ENCODE measurements around the gene MAVS. TPM values are rescaled to one million over a fixed set of nuclear protein-coding genes. Genes with fewer than 3 reads are reported as not detected.

Gene MAVS
- total RNA-seq, 2 experiments from 2014 or later = 23.2 to 25.9 TPM

GRCh38 chr20:3803289-3803688 is 43.3 kb upstream of the MAVS start:
- Mint-ChIP-seq H3K4me1 (peaks cover 60% of the 10 kb centered on the region), H3K27ac (no peak overlapping the region), H3K4me3 (no peak overlapping the region), H3K9me3 (ENCODE audit: low read depth) (no peaks in the 10 kb centered on the region), H3K36me3 (ENCODE audit: low read depth) (peaks cover 75% of the 10 kb centered on the region), H3K27me3 (no peaks in the 10 kb centered on the region)
- DNase-seq (no peak), ATAC-seq (no peak)
- intact Hi-C loops (cut with DNase I, micrococcal nuclease) = no loop called here
- ChIA-PET CTCF (no interaction called here), POLR2A (no interaction called here)

GRCh38 chr20:3803854-3804253 is 42.8 kb upstream of the MAVS start:
- H3K36me3 Mint-ChIP-seq (ENCODE audit: low read depth) = peaks cover 70% of the 10 kb centered on the region
- DNase-seq (no peak), ATAC-seq (no peak)
- H3K9me3 Mint-ChIP-seq (ENCODE audit: low read depth) = no peaks in the 10 kb centered on the region
- CTCF ChIA-PET = no interaction called here
- H3K4me3 Mint-ChIP-seq = no peak overlapping the region
- POLR2A ChIA-PET = no interaction called here
- intact Hi-C loops (cut with DNase I, micrococcal nuclease) = no loop called here
- H3K27me3 Mint-ChIP-seq = no peaks in the 10 kb centered on the region
- H3K27ac Mint-ChIP-seq = no peak overlapping the region
- H3K4me1 Mint-ChIP-seq = peaks cover 57% of the 10 kb centered on the region

DNA sequence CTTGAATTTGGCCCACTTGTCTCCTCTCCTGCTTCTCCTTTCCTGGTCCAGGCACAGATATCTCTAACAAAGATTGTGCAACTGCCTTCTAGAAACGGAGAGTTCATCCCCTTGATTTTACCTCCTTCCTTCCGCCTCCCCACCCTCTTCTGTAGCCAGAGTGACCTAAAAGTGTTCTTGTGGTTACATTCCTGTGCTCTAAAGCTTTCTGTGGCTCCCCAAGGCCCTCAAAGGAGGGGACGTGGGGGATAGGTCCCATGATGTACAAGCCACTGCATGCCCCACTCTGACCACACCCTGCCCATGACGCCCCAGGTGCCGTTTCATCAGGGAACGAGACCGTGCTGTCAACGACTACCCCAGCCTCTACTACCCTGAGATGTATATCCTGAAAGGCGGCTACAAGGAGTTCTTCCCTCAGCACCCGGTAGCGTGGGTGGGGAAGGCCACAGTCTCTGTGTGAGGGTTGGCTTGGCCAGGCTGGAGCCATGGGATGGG is 42.3 kb upstream of the MAVS start:
- CTCF ChIA-PET = no interaction called here
- ATAC-seq (no peak), DNase-seq (no peak)
- POLR2A ChIA-PET = interaction anchor here (0.6 kb wide), 1 partner anchor 10 kb away, joined by 5 read pairs; no protein-coding TSS in a partner anchor
- no peak overlapping the region for H3K27ac Mint-ChIP-seq
- intact Hi-C loops (cut with DNase I, micrococcal nuclease) = no loop called here
- H3K4me3 Mint-ChIP-seq = no peak overlapping the region
- peaks cover 65% of the 10 kb centered on the region for H3K36me3 Mint-ChIP-seq (ENCODE audit: low read depth)
- H3K9me3 Mint-ChIP-seq (ENCODE audit: low read depth) = no peaks in the 10 kb centered on the region
- peaks cover 53% of the 10 kb centered on the region for H3K4me1 Mint-ChIP-seq
- H3K27me3 Mint-ChIP-seq = no peaks in the 10 kb centered on the region

GRCh38 chr20:3804781-3805180 is 41.9 kb upstream of the MAVS start:
- no peak overlapping the region for H3K27ac Mint-ChIP-seq
- intact Hi-C loops (cut with DNase I, micrococcal nuclease) = no loop called here
- DNase-seq (no peak), ATAC-seq (no peak)
- H3K36me3 Mint-ChIP-seq (ENCODE audit: low read depth) = peaks cover 63% of the 10 kb centered on the region
- POLR2A ChIA-PET = interaction anchor here (0.6 kb wide), 1 partner anchor 10 kb away, joined by 5 read pairs; no protein-coding TSS in a partner anchor
- no peaks in the 10 kb centered on the region for H3K9me3 Mint-ChIP-seq (ENCODE audit: low read depth)
- peaks cover 48% of the 10 kb centered on the region for H3K4me1 Mint-ChIP-seq
- H3K4me3 Mint-ChIP-seq = no peak overlapping the region
- CTCF ChIA-PET = interaction anchor here (0.7 kb wide), 2 partner anchors 17 to 51 kb away, joined by 3 read pairs; no protein-coding TSS in a partner anchor
- no peaks in the 10 kb centered on the region for H3K27me3 Mint-ChIP-seq

DNA sequence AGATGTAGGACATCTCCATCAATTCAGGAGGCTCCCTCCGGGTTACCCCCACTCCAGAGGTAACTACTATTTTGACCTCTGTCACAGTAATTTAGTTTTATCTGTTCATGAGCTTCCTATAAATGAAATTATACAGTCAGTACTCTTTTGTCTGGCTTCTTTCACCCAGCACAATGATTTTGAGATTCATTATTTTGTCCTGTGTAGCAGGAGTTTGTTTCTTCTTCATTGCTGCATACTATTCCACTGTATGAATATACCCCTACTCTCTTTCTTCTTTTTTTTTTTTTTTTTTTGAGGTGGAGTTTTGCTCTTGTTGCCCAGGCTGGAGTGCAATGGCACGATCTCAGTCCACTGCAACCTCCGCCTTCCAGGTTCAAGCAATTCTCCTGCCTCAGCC is 38.1 kb upstream of the MAVS start:
- intact Hi-C loops (cut with DNase I, micrococcal nuclease) = no loop called here
- no peaks in the 10 kb centered on the region for H3K9me3 Mint-ChIP-seq (ENCODE audit: low read depth)
- no peak overlapping the region for H3K4me3 Mint-ChIP-seq
- H3K27ac Mint-ChIP-seq = no peak overlapping the region
- ChIA-PET CTCF (no interaction called here), POLR2A (no interaction called here)
- ATAC-seq (no peak), DNase-seq (no peak)
- no peaks in the 10 kb centered on the region for H3K27me3 Mint-ChIP-seq
- peaks cover 60% of the 10 kb centered on the region for H3K4me1 Mint-ChIP-seq
- H3K36me3 Mint-ChIP-seq (ENCODE audit: low read depth) = peaks cover 28% of the 10 kb centered on the region

DNA sequence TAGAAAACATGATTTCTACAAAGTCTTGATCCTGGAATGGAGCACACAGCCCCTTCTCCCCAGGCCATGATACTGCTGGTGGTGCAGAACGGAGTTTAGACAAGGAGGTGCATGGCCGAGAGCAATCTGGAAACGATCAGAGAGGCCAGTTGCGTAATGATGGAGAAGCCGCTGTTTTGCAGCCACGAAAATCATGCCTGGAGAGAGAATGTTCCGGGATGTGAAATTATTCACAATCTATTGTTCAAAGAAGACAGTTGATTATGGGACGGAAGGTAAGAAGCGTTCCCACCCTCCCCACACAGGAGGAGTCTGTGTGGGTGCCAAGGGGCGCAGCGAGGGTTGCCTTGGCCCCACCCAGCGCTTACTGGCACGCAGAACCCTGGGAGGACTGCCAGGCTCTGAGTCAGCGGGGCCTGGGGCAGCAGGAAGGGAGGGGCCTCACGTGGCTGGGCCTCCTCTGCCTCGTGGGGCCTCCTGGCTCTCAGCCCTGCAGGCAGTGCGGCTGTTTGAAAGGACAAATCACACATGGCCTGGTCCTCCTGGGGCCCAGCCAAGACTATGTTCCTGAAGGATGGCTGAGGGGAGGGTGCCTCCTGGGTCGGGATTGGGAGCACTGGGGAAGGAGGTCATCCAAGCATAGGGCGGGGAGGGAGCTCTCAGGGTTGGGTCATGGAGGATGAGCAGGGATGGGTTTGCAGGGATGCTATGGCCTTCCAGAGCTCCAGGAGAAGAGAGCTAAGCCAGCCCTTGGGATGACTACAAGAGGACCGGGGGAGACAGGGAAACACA is 35.0 kb upstream of the MAVS start:
- intact Hi-C loops (cut with DNase I, micrococcal nuclease) = loop anchor here (1.0 to 10.0 kb wide), 6 partner anchors 9 to 337 kb away; partner anchors contain the start of genes AP5S1 (in 2 of the 2), ADISSP (in 1 of the 2), ATRN (in 1 of the 2) and CDC25B (in 1 of the 2)
- peak overlapping the region; percentile 96 for H3K27ac Mint-ChIP-seq
- DNase-seq (peak; percentile 97), ATAC-seq (peak; percentile 92)
- no peaks in the 10 kb centered on the region for H3K9me3 Mint-ChIP-seq (ENCODE audit: low read depth)
- ChIA-PET CTCF (interaction anchor here (0.6 to 1.7 kb wide), 6 partner anchors 9 to 519 kb away, joined by 3 to 5 read pairs (median 3); partner anchors contain the start of genes ADISSP, AP5S1 and CDC25B), POLR2A (interaction anchor here (1.0 kb wide), 1 partner anchor 26 kb away, joined by 5 read pairs; the partner anchor contains the start of gene CENPB)
- H3K36me3 Mint-ChIP-seq (ENCODE audit: low read depth) = peaks cover 5% of the 10 kb centered on the region
- H3K4me1 Mint-ChIP-seq = peaks cover 78% of the 10 kb centered on the region
- H3K4me3 Mint-ChIP-seq = peak overlapping the region; percentile 78
- no peaks in the 10 kb centered on the region for H3K27me3 Mint-ChIP-seq

- POLR2A ChIA-PET = interaction anchor here (1.0 kb wide), 1 partner anchor 26 kb away, joined by 5 read pairs; the partner anchor contains the start of gene CENPB
- H3K4me3 Mint-ChIP-seq = peak overlapping the region; percentile 78
- intact Hi-C loops (cut with DNase I, micrococcal nuclease) = loop anchor here in 1 of 2 experiments (10.0 kb wide), 1 partner anchor 337 kb away; the partner anchor contains the start of gene ATRN
Observed at GRCh38 chr20:3812259-3812681, 34.4 kb upstream of the MAVS start.

DNA sequence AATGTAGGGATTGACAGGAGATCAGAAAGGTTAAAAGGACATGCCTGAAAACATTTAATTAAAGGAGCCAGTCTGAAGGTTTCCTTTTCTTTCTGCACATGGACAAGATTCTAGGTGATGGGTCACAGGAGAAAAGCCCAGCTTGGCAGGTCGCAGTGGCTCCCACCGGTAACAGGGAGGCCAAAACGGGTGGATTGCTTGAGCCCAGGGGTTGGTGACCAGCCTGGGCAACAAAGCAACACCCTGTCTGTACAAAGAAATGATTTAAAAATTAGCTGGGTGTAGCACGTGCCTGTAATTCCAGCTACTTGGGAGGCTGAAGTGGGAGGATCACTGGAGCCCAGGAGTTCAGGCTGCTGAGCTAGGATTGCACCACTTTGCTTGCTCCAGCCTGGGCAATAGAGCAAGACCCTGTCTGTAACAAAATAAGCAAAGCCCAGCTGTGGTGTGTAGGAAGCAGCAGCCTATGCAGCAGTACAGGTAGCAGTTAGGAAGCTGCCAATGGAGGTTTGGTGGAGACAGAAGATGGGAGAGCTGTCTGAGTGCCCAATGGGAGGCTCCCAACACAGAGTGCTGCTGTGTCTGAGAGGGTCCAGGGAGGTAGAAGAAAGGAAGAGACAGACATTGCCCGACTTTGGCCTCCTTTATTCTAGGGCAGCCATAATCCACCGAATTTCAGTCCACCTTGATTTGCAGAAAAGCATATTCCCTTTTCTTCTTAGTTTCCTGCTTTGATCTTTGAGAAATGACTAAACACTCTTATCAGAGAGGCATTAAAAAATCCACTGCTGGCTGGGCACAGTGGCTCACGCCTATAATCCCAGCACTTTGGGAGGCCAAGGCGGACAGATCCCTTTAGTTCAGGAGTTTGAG is 33.4 kb upstream of the MAVS start:
- Mint-ChIP-seq H3K27ac (peak overlapping the region; percentile 53), H3K9me3 (ENCODE audit: low read depth) (no peaks in the 10 kb centered on the region), H3K27me3 (no peaks in the 10 kb centered on the region), H3K36me3 (ENCODE audit: low read depth) (no peaks in the 10 kb centered on the region), H3K4me1 (peaks cover 63% of the 10 kb centered on the region), H3K4me3 (no peak overlapping the region)
- DNase-seq (no peak), ATAC-seq (no peak)
- intact Hi-C loops (cut with DNase I, micrococcal nuclease) = loop anchor here in 1 of 2 experiments (10.0 kb wide), 1 partner anchor 338 kb away; the partner anchor contains the start of gene ATRN
- ChIA-PET CTCF (interaction anchor here (0.7 to 1.6 kb wide), 6 partner anchors 12 to 235 kb away, joined by 3 to 12 read pairs (median 4); no protein-coding TSS in a partner anchor), POLR2A (interaction anchor here (0.7 to 0.9 kb wide), 2 partner anchors 12 to 68 kb away, joined by 3 read pairs; no protein-coding TSS in a partner anchor)

More at GRCh38 chr20:3812259-3812681, 34.4 kb upstream of the MAVS start:
- CTCF ChIA-PET = interaction anchor here (0.6 to 1.7 kb wide), 4 partner anchors 8 to 45 kb away, joined by 3 to 5 read pairs (median 4); partner anchors contain the start of genes ADISSP, AP5S1 and CDC25B
- H3K27ac Mint-ChIP-seq = peak overlapping the region; percentile 96
- no peak for DNase-seq
- peaks cover 73% of the 10 kb centered on the region for H3K4me1 Mint-ChIP-seq
- no peaks in the 10 kb centered on the region for H3K27me3 Mint-ChIP-seq
- H3K9me3 Mint-ChIP-seq (ENCODE audit: low read depth) = no peaks in the 10 kb centered on the region
- H3K36me3 Mint-ChIP-seq (ENCODE audit: low read depth) = peaks cover under 1% of the 10 kb centered on the region
- no peak for ATAC-seq

- Mint-ChIP-seq H3K9me3 (ENCODE audit: low read depth) (no peaks in the 10 kb centered on the region), H3K27me3 (no peaks in the 10 kb centered on the region), H3K4me3 (no peak overlapping the region), H3K4me1 (peaks cover 62% of the 10 kb centered on the region), H3K36me3 (ENCODE audit: low read depth) (no peaks in the 10 kb centered on the region), H3K27ac (peak overlapping the region; percentile 53)
- intact Hi-C loops (cut with DNase I, micrococcal nuclease) = loop anchor here in 1 of 2 experiments (10.0 kb wide), 1 partner anchor 339 kb away; the partner anchor contains the start of gene ATRN
- ATAC-seq = no peak
- ChIA-PET POLR2A (interaction anchor here (0.6 to 0.9 kb wide), 4 partner anchors 9 to 77 kb away, joined by 3 to 5 read pairs (median 4); no protein-coding TSS in a partner anchor), CTCF (interaction anchor here (0.6 to 1.6 kb wide), 7 partner anchors 13 to 234 kb away, joined by 3 to 12 read pairs (median 4); no protein-coding TSS in a partner anchor)
- peak; percentile 58 for DNase-seq
Observed at GRCh38 chr20:3813848-3814581, 32.6 kb upstream of the MAVS start.

GRCh38 chr20:3814928-3815495 is 31.6 kb upstream of the MAVS start:
- H3K4me1 Mint-ChIP-seq = peaks cover 70% of the 10 kb centered on the region
- no peak for DNase-seq
- H3K27me3 Mint-ChIP-seq = no peaks in the 10 kb centered on the region
- ChIA-PET CTCF (interaction anchor here (1.5 kb wide), 1 partner anchor 15 kb away, joined by 4 read pairs; no protein-coding TSS in a partner anchor), POLR2A (interaction anchor here (0.6 to 1.1 kb wide), 4 partner anchors 10 to 1296 kb away, joined by 4 to 5 read pairs (median 4); no protein-coding TSS in a partner anchor)
- no peak for ATAC-seq
- intact Hi-C loops (cut with DNase I, micrococcal nuclease) = loop anchor here in 1 of 2 experiments (10.0 kb wide), 1 partner anchor 340 kb away; the partner anchor contains the start of gene ATRN
- H3K4me3 Mint-ChIP-seq = no peak overlapping the region
- H3K36me3 Mint-ChIP-seq (ENCODE audit: low read depth) = no peaks in the 10 kb centered on the region
- H3K27ac Mint-ChIP-seq = no peak overlapping the region
- no peaks in the 10 kb centered on the region for H3K9me3 Mint-ChIP-seq (ENCODE audit: low read depth)
